ENCODE data around the gene MTMR11. TPM values are rescaled to one million over a fixed set of nuclear protein-coding genes. Genes with fewer than 3 reads are reported as not detected.
A peak's percentile ranks its signal among the peaks of the same experiment; 100 is the strongest.

MTMR11 gene
- total and polyA plus RNA-seq, 9 of the 15 experiments (the other 6 are each of a cell fraction or from before 2014, with no cell fraction given) = 0.09 to 1.6 (median 0.51) TPM

DNA sequence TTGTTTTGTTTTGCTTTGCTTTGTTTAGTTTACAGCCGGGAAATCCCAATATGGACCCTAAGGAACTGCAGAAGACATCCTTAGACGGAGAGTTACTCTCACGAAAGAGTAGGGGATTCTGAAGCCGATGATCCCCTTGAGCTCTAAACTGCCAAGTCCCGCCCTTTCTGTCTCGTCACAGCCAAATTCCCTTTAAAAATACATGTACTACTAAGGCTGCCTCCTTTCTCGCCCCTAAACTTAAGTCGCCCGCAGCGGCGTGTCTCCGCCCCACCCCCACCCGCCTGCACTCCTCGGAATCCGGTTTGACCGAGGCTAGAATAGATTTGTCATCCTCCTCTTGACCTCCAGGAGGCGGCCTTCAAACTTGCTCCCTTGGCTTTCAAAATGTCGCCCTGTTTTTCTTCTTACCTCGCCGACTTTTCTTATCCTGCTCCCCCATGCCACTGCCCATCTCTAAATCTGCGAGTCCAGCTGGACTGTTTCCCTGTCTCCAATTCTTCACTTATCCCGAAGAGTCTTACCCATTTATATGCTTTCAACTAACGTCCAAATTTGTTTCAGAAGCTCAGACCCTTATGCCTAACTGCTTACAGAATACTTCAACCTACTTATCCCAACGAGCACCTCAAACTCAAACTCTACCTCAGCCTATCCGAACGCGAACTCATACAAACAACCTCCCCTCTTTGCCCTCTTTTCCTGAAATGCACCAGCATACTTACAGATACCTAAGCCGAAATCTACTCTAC lies 48.3 kb downstream of the MTMR11 start (continued):
- TF ChIP-seq, protein P1, sequence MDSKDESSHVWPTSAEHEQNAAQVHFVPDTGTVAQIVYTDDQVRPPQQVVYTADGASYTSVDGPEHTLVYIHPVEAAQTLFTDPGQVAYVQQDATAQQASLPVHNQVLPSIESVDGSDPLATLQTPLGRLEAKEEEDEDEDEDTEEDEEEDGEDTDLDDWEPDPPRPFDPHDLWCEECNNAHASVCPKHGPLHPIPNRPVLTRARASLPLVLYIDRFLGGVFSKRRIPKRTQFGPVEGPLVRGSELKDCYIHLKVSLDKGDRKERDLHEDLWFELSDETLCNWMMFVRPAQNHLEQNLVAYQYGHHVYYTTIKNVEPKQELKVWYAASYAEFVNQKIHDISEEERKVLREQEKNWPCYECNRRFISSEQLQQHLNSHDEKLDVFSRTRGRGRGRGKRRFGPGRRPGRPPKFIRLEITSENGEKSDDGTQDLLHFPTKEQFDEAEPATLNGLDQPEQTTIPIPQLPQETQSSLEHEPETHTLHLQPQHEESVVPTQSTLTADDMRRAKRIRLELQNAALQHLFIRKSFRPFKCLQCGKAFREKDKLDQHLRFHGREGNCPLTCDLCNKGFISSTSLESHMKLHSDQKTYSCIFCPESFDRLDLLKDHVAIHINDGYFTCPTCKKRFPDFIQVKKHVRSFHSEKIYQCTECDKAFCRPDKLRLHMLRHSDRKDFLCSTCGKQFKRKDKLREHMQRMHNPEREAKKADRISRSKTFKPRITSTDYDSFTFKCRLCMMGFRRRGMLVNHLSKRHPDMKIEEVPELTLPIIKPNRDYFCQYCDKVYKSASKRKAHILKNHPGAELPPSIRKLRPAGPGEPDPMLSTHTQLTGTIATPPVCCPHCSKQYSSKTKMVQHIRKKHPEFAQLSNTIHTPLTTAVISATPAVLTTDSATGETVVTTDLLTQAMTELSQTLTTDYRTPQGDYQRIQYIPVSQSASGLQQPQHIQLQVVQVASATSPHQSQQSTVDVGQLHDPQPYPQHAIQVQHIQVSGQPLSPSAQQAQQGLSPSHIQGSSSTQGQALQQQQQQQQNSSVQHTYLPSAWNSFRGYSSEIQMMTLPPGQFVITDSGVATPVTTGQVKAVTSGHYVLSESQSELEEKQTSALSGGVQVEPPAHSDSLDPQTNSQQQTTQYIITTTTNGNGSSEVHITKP (IDR thresholded peaks at IDR 0.05; ENCODE audit: partially characterized antibody) = no peak
- TF ChIP-seq, protein P2, sequence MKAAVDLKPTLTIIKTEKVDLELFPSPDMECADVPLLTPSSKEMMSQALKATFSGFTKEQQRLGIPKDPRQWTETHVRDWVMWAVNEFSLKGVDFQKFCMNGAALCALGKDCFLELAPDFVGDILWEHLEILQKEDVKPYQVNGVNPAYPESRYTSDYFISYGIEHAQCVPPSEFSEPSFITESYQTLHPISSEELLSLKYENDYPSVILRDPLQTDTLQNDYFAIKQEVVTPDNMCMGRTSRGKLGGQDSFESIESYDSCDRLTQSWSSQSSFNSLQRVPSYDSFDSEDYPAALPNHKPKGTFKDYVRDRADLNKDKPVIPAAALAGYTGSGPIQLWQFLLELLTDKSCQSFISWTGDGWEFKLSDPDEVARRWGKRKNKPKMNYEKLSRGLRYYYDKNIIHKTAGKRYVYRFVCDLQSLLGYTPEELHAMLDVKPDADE (conservative IDR thresholded peaks at IDR 0.05; ENCODE audit: control insufficient read depth, low read depth, low read length) = peak; percentile 84
- TF ChIP-seq EP300 (IDR thresholded peaks at IDR 0.05; ENCODE audit: low read length) (peak; percentile 57; the same call in 1 of the 2 replicates), U2AF1 (optimal IDR thresholded peaks at IDR 0.05; ENCODE audit: low read depth, low read length) (peak; percentile 67), TAF1 (IDR thresholded peaks at IDR 0.05; ENCODE audit: control insufficient read depth, extremely low read depth, insufficient read depth, low read length, severe bottlenecking) (peak; percentile 44), ERF (CRISPR knock-in tag; IDR thresholded peaks at IDR 0.05) (0 out of 2 replicates have a peak, but pooled peaks have one; percentile 41), ZNF124 (CRISPR knock-in tag; IDR thresholded peaks at IDR 0.05) (no peak), PHF20 (IDR thresholded peaks at IDR 0.05; ENCODE audit: partially characterized antibody) (no peak), RBM22 (IDR thresholded peaks at IDR 0.05; ENCODE audit: low read depth, low read length, poor library complexity, severe bottlenecking) (no peak), ILF3 (IDR thresholded peaks at IDR 0.05; ENCODE audit: borderline replicate concordance) (no peak), GABPA (tag; conservative IDR thresholded peaks at IDR 0.05; ENCODE audit: low read depth) (peak; percentile 67), PHF8 (IDR thresholded peaks at IDR 0.05; ENCODE audit: borderline replicate concordance, low read length) (peak; percentile 13; the same call in 1 of the 2 replicates), ZNF699 (CRISPR knock-in tag; IDR thresholded peaks at IDR 0.05; ENCODE audit: insufficient replicate concordance) (no peak), SP2 (IDR thresholded peaks at IDR 0.05; ENCODE audit: extremely low read depth, low read depth, low read length, poor library complexity, severe bottlenecking) (no peak), MAFF (IDR thresholded peaks at IDR 0.05; ENCODE audit: low read length) (0 out of 2 replicates have a peak, but pooled peaks have one; percentile 6)
- TF ChIP-seq, protein P3, sequence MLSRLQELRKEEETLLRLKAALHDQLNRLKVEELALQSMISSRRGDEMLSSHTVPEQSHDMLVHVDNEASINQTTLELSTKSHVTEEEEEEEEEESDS (CRISPR knock-in tag; IDR thresholded peaks at IDR 0.05) = no peak
- TF ChIP-seq, protein P4, sequence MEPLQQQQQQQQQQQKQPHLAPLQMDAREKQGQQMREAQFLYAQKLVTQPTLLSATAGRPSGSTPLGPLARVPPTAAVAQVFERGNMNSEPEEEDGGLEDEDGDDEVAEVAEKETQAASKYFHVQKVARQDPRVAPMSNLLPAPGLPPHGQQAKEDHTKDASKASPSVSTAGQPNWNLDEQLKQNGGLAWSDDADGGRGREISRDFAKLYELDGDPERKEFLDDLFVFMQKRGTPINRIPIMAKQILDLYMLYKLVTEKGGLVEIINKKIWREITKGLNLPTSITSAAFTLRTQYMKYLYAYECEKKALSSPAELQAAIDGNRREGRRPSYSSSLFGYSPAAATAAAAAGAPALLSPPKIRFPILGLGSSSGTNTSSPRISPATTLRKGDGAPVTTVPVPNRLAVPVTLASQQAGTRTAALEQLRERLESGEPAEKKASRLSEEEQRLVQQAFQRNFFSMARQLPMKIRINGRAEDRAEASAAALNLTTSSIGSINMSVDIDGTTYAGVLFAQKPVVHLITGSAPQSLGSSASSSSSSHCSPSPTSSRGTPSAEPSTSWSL (CRISPR knock-in tag; IDR thresholded peaks at IDR 0.05; ENCODE audit: borderline replicate concordance) = no peak
- TF ChIP-seq, protein P5, sequence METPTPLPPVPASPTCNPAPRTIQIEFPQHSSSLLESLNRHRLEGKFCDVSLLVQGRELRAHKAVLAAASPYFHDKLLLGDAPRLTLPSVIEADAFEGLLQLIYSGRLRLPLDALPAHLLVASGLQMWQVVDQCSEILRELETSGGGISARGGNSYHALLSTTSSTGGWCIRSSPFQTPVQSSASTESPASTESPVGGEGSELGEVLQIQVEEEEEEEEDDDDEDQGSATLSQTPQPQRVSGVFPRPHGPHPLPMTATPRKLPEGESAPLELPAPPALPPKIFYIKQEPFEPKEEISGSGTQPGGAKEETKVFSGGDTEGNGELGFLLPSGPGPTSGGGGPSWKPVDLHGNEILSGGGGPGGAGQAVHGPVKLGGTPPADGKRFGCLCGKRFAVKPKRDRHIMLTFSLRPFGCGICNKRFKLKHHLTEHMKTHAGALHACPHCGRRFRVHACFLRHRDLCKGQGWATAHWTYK (CRISPR knock-in tag; IDR thresholded peaks at IDR 0.05) = no peak

Data from K562 (cell line).